PC-3 (cell line): ENCODE measurements around the gene CYTH1.

Experiments
- CTCF ChIP-seq: fragments of 300-600 bp; sonication (generic); conservative IDR thresholded peaks from 2 replicates; pipeline ENCODE4 v1.5.1; 2017; ENCODE audit warnings: antibody characterized with exemption, low read depth, mild to moderate bottlenecking, low read length
- EZH2 ChIP-seq: fragments of 300-600 bp; sonication (generic); IDR thresholded peaks from one replicate; pipeline ENCODE4 v1.6.1; 2017; ENCODE audit warnings: antibody characterized with exemption, mild to moderate bottlenecking, low read length; ENCODE audit not compliant: unreplicated experiment

GRCh38 chr17:78751447-78752161 lies 30.5 kb downstream of the CYTH1 start:
- no peak for TF ChIP-seq EZH2
- TF ChIP-seq CTCF, result no peak
